Loucy (cell line): ENCODE data around the gene MSN.

Experiments
- CTCF ChIP-seq: fragments of 200-600 bp; sonication (generic); conservative IDR thresholded peaks from 2 replicates; pipeline ENCODE4 v1.5.1; 2014; ENCODE audit warnings: mild to moderate bottlenecking, antibody characterized with exemption, low read length
- EZH2phosphoT487 ChIP-seq: fragments of 200-600 bp; IDR thresholded peaks from 2 replicates; pipeline ENCODE4 v1.6.1; 2018; ENCODE audit warnings: antibody characterized with exemption, mild to moderate bottlenecking, moderate library complexity, borderline replicate concordance

- TF ChIP-seq EZH2phosphoT487, result no peak
- no peak for TF ChIP-seq CTCF
Observed at GRCh38 chrX:65687367-65687766, 19.9 kb downstream of the MSN start.
